ENCODE results near the gene TERC.

- no peak for TF ChIP-seq POLR2A (IDR thresholded peaks at IDR 0.05)
- TF ChIP-seq CTCF (IDR thresholded peaks at IDR 0.05) = no peak
- no peak for TF ChIP-seq POLR2AphosphoS5 (IDR thresholded peaks at IDR 0.05)
Observed at GRCh38 chr3:169813278-169813677, 48.4 kb upstream of the TERC start.

Measured in suprapubic skin (tissue), 4 donors.